HepG2 (cell line): ENCODE results near the gene CFAP97. TPM values are rescaled to one million over a fixed set of nuclear protein-coding genes. Genes with fewer than 3 reads are reported as not detected.

Experiments
- HOMEZ ChIP-seq: IDR thresholded peaks from 2 replicates; pipeline ENCODE4 v1.6.1; 2016; ENCODE audit warnings: low read depth
- MEIS1 ChIP-seq: sonication (generic); formaldehyde crosslinking; IDR thresholded peaks from 2 replicates; pipeline ENCODE4 v1.9.0; 2021; ENCODE audit warnings: mild to moderate bottlenecking, missing genetic modification reagents, moderate library complexity, borderline replicate concordance
- PAWR ChIP-seq: sonication (generic); formaldehyde crosslinking; IDR thresholded peaks from 2 replicates; pipeline ENCODE4 v1.4.0; 2020; ENCODE audit warnings: missing genetic modification reagents, mild to moderate bottlenecking, borderline replicate concordance
- SKIL ChIP-seq: sonication (generic); formaldehyde crosslinking; IDR thresholded peaks from 2 replicates; pipeline ENCODE4 v1.8.0; 2022; ENCODE audit warnings: missing genetic modification reagents, mild to moderate bottlenecking, moderate library complexity, borderline replicate concordance
- TFE3 ChIP-seq: IDR thresholded peaks from 2 replicates; pipeline ENCODE4 v1.6.1; 2016
- ZFP37 ChIP-seq: sonication (generic); formaldehyde crosslinking; IDR thresholded peaks from 2 replicates; pipeline ENCODE4 v1.4.0; 2020; ENCODE audit warnings: missing genetic modification reagents, borderline replicate concordance
- ZNF468 ChIP-seq: sonication (generic); formaldehyde crosslinking; IDR thresholded peaks from 2 replicates; pipeline ENCODE4 v1.8.0; 2022; ENCODE audit warnings: mild to moderate bottlenecking, moderate library complexity, missing genetic modification reagents
- ZNF574 ChIP-seq: sonication (generic); formaldehyde crosslinking; IDR thresholded peaks from 2 replicates; pipeline ENCODE4 v1.4.0; 2020; ENCODE audit warnings: missing genetic modification reagents
- ZNF609 ChIP-seq: sonication (generic); formaldehyde crosslinking; IDR thresholded peaks from 2 replicates; pipeline ENCODE4 v1.4.0; 2020; ENCODE audit warnings: mild to moderate bottlenecking, missing genetic modification reagents, borderline replicate concordance
- polyA plus RNA-seq, 8 experiments: library from polyadenylated mRNA; depleted of rRNA in 3 of 8; stranded (reverse) in 7 of 8; unstranded in 1 of 8; fragments of >200 nt; fragmentation: Illumina TruSeq in 4 of 8; extraction: Trizol in 4 of 8; gene quantifications; 2 replicates each; pipeline versions ENCODE4 v1.2.1 to v1.2.3, GENCODE V29; 2011 to 2016; ENCODE audit warnings: low read depth in 4 of 8, missing spikeins in 1 of 8, mixed read lengths in 1 of 8; ENCODE audit not compliant: insufficient read depth in 1 of 8
- total RNA-seq, 5 experiments: library from RNA; depleted of rRNA; stranded (reverse); fragments of >200 nt; fragmentation: Illumina TruSeq; extraction: Trizol; gene quantifications; 2 replicates each; pipeline ENCODE4 v1.2.3, GENCODE V29; 2016; ENCODE audit warnings: low read depth in 1 of 5
- TF ChIP-seq, protein P1 (sequence below): sonication (generic); formaldehyde crosslinking; IDR thresholded peaks from 2 replicates; pipeline ENCODE4 v1.5.0; 2020; ENCODE audit warnings: mild to moderate bottlenecking, missing genetic modification reagents

The CFAP97 gene
- total and polyA plus RNA-seq, 2 of the 13 experiments (the other 11 are each of a cell fraction or from before 2014, with no cell fraction given) = 32.1 to 44.4 TPM

DNA sequence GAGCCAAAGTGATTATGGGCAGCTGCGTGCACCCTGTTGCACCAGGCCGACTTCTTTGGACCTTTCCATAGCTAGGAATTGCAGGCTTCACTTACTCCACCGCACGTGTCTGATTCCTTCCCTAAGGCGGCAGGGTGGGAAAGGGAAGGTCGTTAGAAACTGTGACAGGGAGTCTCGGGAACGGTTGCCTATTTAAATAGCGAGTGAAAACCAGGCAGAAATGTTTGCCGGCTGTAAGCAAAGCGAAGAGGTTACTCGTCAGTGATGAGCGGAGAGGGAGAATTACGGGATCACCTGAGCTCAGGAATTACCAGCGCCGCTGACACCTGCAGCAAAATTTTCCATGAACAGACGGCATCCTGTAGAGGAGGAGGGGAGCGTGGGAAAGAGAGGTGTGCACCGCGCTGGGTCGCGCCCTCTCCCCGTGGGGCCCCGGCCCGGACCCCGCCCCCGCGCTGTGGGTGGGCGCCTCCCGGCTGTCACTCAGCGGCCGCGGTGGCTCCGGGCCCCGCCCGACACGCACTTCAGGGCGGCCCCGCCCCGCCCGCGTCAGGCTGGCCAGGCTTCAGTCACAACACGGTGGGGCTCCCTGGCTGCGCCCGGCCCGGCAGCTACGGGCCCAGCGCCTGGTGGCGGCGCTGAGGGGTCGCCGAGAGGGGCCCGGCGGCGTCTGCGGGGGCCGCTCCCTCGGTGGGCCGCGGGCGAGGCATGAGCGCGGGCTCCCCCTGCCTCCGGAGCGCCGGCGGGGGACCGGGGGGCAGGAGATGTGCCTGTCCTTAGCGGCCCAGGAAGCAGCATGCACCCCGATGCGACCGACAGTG, 5.4 kb upstream of the CFAP97 start, which contains the start of gene SNX25 (continued):
- TF ChIP-seq PAWR (CRISPR knock-in tag) (no peak), SKIL (no peak), ZNF468 (CRISPR knock-in tag) (no peak), TFE3 (CRISPR knock-in tag) (no peak; the same call in 1 of the 2 replicates), ZNF574 (peak; percentile 70), MEIS1 (CRISPR knock-in tag) (0 out of 2 replicates have a peak, but pooled peaks have one; percentile 17), ZNF609 (no peak), ZFP37 (CRISPR knock-in tag) (no peak), HOMEZ (CRISPR knock-in tag) (no peak)
- TF ChIP-seq, protein P1, sequence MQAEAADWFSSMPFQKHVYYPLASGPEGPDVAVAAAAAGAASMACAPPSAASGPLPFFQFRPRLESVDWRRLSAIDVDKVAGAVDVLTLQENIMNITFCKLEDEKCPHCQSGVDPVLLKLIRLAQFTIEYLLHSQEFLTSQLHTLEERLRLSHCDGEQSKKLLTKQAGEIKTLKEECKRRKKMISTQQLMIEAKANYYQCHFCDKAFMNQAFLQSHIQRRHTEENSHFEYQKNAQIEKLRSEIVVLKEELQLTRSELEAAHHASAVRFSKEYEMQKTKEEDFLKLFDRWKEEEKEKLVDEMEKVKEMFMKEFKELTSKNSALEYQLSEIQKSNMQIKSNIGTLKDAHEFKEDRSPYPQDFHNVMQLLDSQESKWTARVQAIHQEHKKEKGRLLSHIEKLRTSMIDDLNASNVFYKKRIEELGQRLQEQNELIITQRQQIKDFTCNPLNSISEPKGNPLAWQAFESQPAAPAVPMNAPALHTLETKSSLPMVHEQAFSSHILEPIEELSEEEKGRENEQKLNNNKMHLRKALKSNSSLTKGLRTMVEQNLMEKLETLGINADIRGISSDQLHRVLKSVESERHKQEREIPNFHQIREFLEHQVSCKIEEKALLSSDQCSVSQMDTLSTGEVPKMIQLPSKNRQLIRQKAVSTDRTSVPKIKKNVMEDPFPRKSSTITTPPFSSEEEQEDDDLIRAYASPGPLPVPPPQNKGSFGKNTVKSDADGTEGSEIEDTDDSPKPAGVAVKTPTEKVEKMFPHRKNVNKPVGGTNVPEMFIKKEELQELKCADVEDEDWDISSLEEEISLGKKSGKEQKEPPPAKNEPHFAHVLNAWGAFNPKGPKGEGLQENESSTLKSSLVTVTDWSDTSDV (CRISPR knock-in tag) = no peak; the same call in 1 of the 2 replicates
